HG02759 (cell line): ENCODE results near the gene BOD1L2.

Experiments
- ATAC-seq: cut with Tn5 transposase; IDR thresholded peaks from one replicate; pipeline ENCODE4 v1.9.1; 2021; ENCODE audit warnings: mild to moderate bottlenecking, moderate library complexity; ENCODE audit not compliant: unreplicated experiment

The BOD1L2 gene

GRCh38 chr18:57149531-57149930 is 2.6 kb downstream of the BOD1L2 start:
- no peak for ATAC-seq

DNA sequence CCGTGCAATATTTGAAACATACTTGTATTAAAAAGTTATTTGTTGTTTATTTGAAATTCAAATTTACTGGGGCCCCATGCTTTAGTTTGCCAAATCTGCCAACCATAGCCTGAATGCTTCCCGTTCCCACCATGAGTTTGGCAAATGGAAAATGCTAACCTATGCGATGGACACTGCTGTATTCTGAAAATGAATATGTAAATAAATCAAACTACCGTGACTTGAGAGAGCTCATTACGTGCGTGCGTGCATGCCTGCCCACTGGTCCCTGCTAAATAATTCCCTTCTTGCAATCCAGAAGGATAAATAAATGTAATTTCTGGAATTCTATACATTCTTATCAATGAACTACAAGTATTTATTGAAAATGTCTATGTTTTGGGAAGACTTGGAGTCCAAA is 3.2 kb downstream of the BOD1L2 start:
- ATAC-seq: no peak

DNA sequence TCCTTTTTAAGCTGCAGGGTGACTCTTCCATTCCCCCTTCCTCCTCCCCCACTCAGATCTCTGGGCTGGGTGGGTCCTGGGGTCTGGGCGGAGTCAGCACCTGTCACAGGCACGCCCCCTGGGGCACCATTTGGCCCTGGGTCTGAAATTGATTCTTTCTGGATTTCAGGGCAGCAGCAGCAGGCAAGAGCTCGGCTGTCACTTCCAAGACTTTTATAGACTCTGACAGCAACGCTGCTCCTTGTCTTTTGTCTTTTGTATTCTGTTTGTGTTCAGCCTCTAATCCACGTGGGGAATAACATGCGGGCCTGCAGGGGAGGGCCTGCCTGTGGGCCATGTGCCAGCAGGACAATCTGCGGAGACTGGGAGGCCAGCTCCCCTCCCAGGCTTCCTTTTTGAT is 3.9 kb downstream of the BOD1L2 start:
- ATAC-seq: no peak

- no peak for ATAC-seq
Measured at GRCh38 chr18:57154191-57154830, 7.4 kb downstream of the BOD1L2 start.

DNA sequence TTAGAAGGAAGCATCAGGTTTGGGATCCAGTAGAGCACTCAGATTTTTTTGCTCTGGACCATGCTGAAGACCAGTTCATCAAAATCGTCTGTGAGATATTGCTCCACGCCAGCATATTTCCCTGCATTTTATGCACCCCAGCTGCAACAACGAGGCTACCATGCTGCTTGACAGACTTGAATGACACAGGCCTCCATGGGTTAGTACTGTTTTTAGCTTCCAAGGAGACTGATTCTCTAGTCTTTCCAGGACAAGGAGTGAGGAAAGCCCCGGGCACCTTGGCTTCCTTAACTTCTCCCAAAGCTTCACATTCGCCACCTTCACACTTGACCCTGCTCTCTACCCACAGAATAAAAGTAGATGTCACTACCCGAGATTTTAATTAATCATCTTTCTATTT is 17.5 kb downstream of the BOD1L2 start:
- ATAC-seq: no peak

GRCh38 chr18:57167617-57168308 is 20.9 kb downstream of the BOD1L2 start:
- ATAC-seq: no peak

- no peak for ATAC-seq
Measured at GRCh38 chr18:57171026-57171425, 24.1 kb downstream of the BOD1L2 start.

DNA sequence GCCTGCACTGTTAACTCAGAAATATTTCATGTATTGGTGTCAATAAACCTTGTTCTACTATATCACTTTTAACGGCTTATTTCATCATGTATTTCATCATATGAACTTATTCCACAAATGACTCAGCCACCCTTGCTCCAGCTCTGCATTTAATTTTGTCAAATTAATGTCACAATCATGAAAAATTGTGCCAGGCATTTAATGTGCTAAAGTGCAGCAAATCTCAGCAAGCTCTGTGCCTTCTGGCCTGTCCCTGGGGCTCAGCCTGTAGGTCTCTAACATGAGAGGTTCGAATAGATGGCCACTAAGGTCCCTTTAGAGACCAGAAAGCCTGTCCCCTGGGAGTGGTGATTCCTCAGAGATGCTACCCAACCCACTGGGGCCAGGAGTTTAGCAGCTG is 28.6 kb downstream of the BOD1L2 start:
- no peak for ATAC-seq

- ATAC-seq: no peak
Measured at GRCh38 chr18:57185434-57185833, 38.5 kb downstream of the BOD1L2 start.

- ATAC-seq: no peak
Measured at GRCh38 chr18:57188851-57189557, 42.1 kb downstream of the BOD1L2 start.

- ATAC-seq: no peak
Measured at GRCh38 chr18:57190026-57190425, 43.1 kb downstream of the BOD1L2 start.

DNA sequence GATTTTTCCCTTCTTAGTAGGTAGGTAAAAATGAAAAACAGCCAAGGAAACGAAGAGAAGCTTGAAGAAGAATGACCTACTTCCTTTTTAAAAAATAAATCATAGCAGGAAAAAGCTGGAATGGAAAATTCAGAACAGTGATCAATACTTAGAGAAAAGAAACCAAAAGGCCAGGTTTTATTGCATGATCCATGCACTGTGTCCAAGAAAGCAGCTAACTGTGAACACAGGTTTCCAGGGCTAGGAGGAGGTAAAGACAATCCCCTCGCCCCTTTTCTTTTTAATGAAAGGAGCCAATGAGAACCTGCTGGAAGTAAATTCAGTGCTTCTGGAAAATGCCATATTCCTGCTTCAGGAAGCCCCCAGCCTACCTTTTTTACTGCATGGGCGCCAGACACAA is 47.2 kb downstream of the BOD1L2 start:
- ATAC-seq: no peak

- no peak for ATAC-seq
Measured at GRCh38 chr18:57194622-57195021, 47.7 kb downstream of the BOD1L2 start.

DNA sequence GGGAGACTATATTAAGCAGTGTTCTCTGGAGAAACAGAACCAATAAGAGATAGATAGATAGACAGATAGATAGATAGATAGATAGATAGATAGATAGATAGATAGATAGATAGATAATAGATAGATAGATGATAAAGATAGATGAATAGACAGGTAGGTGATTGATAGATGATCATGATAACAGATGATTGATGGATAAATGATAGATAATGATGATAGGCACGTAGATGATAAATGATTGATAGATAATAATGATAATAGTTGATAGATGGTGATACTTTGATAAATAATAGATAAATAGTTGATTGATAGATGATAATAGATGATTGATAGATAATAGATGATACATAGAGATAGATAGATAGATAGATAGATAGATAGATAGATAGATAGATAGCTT is 48.5 kb downstream of the BOD1L2 start:
- no peak for ATAC-seq

GRCh38 chr18:57197261-57197660 is 50.4 kb downstream of the BOD1L2 start:
- ATAC-seq: no peak

- ATAC-seq: no peak
Measured at GRCh38 chr18:57198073-57198472, 51.2 kb downstream of the BOD1L2 start.
